Activated CD4-positive, alpha-beta T cell treated with anti-CD3 and anti-CD28 coated beads, Interleukin-2, Interleukin-4, amounts not matched to agents 100 ng/mL and 50 ng/mL, durations not matched to agents 16 hours and 8 hours (primary cell): ENCODE measurements around the gene TUBGCP3.
A peak's percentile ranks its signal among the peaks of the same experiment; 100 is the strongest.

Source experiments
- DNase-seq: peaks from one replicate; pipeline ENCODE4 v3.0.0-alpha.2; 2020; ENCODE audit warnings: low spot score

Gene TUBGCP3

DNA sequence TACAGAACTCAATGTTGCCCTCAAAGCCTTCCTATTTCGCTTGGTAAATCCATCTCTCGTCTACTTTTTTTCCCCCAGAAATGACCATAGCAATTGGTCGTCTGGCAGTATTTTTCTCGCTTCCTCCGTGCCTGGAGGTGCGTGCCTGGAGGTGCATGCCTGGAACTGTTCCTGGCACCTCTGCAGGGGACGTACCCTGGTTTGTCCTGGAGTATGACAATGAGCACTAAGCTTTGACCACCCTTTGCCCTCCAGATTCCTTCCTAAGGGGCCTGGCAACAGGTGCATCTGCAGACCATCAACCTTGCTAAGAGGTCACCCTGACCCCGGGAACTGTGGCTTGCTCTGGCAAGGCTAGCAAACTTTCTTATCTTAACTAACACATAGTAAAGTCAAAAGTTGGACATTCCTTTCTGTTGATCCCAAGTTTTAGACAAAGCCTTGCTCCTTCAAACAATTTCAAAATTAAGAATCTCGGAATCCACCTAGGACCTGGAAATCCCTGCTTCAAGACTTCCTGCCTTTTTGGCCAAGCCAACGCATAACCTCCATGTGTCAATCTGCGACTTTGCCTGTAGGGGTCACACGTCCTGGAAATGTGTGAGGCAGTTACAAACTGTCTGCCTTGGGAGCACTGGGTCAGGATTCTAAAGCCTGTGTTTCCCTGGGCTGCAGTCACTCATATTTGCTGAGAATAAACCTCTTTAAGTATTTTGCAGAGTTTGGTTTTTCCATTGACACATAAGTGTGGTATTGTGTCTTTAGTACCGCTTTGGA is 28.8 kb upstream of the TUBGCP3 start:
- DNase-seq, result peak; percentile 37

GRCh38 chr13:112615391-112615790 is 27.4 kb upstream of the TUBGCP3 start:
- no peak for DNase-seq

- no peak for DNase-seq
These were observed 26.9 kb upstream of the TUBGCP3 start for GRCh38 chr13:112614835-112615234.

DNA sequence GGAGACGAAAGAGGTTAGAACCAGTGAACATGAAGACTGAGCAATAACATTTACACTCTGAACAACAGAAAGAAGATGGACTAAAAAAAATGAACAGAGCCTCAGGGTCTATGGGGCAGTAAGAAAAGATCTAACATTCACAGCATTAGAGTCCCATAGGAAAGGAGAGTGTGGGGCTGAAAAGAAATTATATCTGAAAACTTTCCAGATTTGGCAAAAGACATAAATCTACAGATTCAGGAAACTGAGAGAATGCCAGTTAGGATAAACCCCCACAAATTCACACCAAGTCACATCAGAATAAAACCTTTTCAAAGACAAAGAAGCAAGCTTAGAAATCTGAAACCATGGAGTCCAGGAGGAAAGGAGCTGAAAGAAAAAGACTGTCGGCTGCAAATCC is 20.3 kb upstream of the TUBGCP3 start:
- DNase-seq, result no peak

GRCh38 chr13:112606109-112607001 is 18.4 kb upstream of the TUBGCP3 start:
- DNase-seq, result peak; percentile 90

DNA sequence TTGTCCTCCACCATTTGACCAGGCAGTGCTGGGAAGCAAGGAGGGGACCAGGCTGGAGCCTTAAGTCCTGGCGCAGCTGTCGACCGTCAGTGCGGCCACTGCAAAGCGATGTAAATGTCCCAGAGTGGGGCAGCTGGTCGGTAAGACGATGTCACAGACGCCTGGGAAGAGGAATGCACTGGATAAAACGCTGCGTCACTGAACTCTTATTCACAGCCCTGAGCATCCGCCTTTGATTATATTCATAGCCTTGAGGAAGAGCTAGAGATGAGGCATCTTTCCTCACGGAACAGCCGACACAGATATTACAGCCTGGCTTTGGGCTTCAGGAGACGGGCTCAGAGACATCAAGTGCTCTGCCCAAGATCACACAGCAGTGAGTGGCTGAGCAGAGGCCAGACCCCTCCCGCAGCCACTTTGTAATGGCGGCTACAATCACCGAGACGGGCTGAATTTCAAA is 17.6 kb upstream of the TUBGCP3 start:
- DNase-seq, result no peak

GRCh38 chr13:112603641-112604225 is 15.8 kb upstream of the TUBGCP3 start:
- no peak for DNase-seq

- no peak for DNase-seq
These were observed 14.2 kb upstream of the TUBGCP3 start for GRCh38 chr13:112602189-112602588.

GRCh38 chr13:112601371-112601770 is 13.4 kb upstream of the TUBGCP3 start:
- no peak for DNase-seq

DNA sequence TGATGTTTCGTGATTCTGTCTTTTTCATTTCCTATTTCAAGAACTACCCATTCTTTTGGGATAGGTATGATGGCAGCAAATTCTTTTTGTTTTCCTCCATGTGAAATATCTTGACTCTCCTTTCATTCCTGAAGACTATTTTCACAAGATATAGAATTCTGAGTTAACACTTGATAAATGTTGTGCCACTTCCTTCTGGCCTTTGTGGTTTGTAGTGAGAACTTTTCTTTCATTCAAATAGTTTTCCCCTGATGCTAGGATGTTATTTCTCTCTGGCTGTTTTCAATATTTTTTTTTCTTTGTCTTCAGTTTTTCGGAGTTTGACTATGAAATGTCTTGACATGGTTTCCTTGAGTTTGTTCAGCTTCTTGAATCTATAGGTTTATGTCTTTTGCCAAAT is 8.3 kb upstream of the TUBGCP3 start:
- no peak for DNase-seq

GRCh38 chr13:112592647-112593046 is 4.7 kb upstream of the TUBGCP3 start:
- no peak for DNase-seq

- DNase-seq, result no peak
These were observed 4.2 kb upstream of the TUBGCP3 start for GRCh38 chr13:112592181-112592580.

DNA sequence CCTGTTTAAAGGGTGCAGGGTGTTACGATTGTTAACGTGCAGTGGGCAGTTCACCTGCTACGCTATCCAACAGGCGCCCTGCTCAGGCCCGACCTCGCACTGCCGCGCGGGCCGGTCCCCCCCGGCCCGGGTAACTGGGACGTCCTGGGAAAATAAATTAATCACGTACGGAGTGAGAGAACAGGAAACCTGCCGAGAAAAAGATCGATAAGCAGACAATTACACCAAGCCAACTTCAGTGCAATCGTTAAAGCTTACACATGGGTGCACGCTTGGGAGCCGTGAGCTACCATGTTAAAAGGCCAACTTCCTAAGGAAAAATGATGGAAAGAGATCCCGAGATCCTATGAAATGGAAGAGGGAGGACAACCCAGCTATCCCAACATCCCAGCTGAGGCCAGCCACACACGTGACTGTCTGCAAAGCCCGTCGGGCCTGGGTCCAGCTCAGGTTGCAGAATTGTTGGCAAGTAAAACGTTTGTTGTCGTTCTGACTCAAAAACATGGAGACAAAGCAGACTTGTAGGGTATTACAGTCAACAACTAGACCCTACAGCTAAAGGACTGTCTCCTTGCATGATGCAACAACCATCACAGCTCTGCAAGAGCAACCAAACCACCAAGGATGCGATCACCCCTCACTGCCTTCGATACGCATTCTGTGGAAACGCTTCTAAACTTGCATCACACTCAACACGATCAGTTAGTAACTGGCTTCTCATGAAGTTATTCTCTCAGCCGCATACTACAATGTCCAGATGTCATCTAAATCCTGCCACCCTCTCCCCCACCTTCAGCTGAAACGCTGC is 741 bp upstream of the TUBGCP3 start:
- DNase-seq, result no peak

- DNase-seq, result peak; percentile 75
These were observed 665 bp downstream of the TUBGCP3 start for GRCh38 chr13:112587212-112587763.

DNA sequence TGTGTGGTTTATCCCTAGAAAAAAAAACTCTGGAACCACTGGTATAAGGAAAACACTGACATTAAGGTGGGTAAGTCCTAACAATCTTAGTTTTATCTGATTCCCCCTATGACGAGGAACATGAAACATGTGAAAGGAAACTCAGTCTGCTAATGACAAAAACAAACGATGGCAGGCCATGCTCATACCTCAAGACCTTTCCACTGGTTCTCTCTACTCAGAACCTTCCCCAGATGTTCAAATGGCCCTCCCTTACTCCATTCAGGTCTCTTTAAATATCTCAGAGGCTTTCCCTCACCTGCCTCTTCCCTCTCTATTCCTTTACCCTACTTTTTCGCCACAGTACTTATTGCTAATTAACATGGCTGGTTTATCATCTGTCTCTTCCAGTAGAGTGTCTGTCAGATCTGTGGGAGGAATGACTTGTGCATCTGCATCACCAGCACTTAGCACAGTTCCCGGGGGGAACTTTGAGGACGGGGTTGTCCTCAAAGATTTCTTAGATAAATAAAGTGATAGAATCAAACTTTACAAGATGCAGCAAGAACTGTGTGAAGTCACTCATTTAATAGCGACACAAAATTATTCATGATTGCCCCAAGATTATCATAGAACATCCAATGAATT is 1.5 kb downstream of the TUBGCP3 start:
- DNase-seq, result no peak

DNA sequence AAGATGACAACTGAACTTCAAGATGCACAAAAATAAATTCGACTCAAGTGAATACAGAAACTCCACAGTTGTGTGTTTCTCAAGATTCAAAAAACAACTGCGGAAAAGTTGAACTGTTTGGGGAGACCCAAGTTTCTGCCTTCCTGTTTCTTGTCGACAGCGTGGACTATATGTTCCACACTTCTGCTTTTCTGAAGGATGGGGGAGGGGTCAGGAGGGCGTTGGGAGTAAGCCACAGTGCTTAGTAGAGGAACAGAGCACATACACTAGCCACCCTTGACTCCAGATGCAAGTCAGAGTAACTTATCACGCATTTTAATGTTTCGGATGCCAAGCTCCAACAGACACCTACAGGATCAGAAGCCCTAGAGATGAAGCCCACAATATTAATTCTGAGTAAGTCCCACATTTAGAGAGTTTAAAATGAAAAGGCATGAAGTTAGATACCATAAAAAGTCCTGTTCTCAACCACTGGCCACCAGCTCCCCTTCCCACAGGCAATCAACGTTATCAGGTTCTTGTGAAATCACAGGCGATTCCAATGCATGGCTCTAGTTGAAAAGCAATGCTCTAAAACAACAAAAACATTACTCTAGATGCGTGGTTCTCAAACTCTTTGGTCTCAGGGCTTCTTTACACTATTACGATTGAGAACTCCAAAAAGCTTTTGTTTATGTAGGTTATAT is 4.2 kb downstream of the TUBGCP3 start:
- DNase-seq, result no peak

- no peak for DNase-seq
These were observed 5.7 kb downstream of the TUBGCP3 start for GRCh38 chr13:112582263-112582662.

- DNase-seq, result no peak
These were observed 7.0 kb downstream of the TUBGCP3 start for GRCh38 chr13:112580912-112581311.

DNA sequence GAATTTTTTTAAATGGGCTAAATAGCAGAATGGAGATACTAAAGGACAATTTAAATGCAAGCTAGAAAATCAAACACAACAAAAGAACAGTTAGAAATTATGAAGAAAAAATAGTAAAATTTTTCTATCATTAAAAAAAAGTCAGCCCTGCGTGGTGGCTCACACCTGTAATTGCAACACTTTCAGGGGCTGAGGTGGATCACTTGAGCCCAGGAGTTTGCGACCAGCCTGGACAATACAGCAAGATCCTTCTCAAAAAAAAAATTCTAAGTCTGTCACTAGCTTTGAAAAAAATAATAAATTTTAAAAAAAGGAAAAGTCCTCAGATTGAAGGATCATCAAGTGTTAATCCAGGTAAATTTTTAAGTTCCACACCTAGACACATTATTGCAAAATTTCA is 7.7 kb downstream of the TUBGCP3 start:
- DNase-seq, result no peak

DNA sequence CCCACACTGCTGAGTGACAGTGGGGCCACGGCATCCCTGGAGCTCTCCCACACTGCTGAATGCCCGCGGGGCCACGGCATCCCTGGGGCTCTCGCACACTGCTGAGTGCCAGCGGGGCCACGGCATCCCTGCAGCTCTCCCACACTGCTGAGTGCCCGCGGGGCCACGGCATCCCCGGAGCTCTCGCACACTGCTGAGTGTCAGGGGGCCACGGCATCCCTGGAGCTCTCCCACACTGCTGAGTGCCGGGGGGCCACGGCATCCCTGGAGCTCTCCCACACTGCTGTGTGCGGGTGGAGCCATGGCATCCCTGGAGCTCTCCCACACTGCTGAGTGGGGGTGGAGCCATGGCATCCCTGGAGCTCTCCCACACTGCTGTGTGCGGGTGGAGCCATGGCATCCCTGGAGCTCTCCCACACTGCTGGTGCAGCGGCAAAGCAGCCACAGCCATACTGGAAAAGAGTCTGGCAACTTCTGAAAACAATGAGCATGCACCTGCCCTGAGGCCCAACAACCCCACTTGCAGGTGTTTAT is 8.6 kb downstream of the TUBGCP3 start:
- DNase-seq, result no peak
